ENCODE results near the gene NUDC. TPM values are rescaled to one million over a fixed set of nuclear protein-coding genes. Genes with fewer than 3 reads are reported as not detected.
"Not testable (repeated sequence)": the region's sequence is repeated elsewhere in the genome, so short reads cannot be mapped to it uniquely, and the experiment has no call there.

Gene NUDC
- 10 to 100 TPM; 43.3 to 69.6 (median 51.7) TPM for polyA plus RNA-seq (ENCODE audit: insufficient read length in 10 of 10)
- long read RNA-seq, donor 1, transcript NUDC-201 (9 exons, 1,800 nt) = major isoform, 23 of 29 reads
- long read RNA-seq, donor 1, partial matches to known transcripts = 5 of 29 reads
- long read RNA-seq, donor 1, other reads (novel, unspliced or antisense) = 0 of 29 reads
- long read RNA-seq, donor 2, transcript NUDC-201 (9 exons, 1,800 nt) = major isoform, 16 of 21 reads
- long read RNA-seq, donor 2, partial matches to known transcripts = 5 of 21 reads
- long read RNA-seq, donor 2, other reads (novel, unspliced or antisense) = 0 of 21 reads
- long read RNA-seq, donor 3 = 0 reads
- long read RNA-seq, donor 4, transcript NUDC-201 (9 exons, 1,800 nt) = major isoform, 25 of 33 reads
- long read RNA-seq, donor 4, partial matches to known transcripts = 8 of 33 reads
- long read RNA-seq, donor 4, other reads (novel, unspliced or antisense) = 0 of 33 reads
- long read RNA-seq, donor 5, transcript NUDC-201 (9 exons, 1,800 nt) = major isoform, 34 of 52 reads
- long read RNA-seq, donor 5, partial matches to known transcripts = 17 of 52 reads
- long read RNA-seq, donor 5, other reads (novel, unspliced or antisense) = 0 of 52 reads
- long read RNA-seq, donor 6, transcript NUDC-201 (9 exons, 1,800 nt) = major isoform, 35 of 58 reads
- long read RNA-seq, donor 6, partial matches to known transcripts = 21 of 58 reads
- long read RNA-seq, donor 6, other reads (novel, unspliced or antisense) = 0 of 58 reads
- long read RNA-seq, donor 7, transcript NUDC-201 (9 exons, 1,800 nt) = major isoform, 14 of 27 reads
- long read RNA-seq, donor 7, partial matches to known transcripts = 13 of 27 reads
- long read RNA-seq, donor 7, other reads (novel, unspliced or antisense) = 0 of 27 reads
- long read RNA-seq, donor 8, transcript NUDC-201 (9 exons, 1,800 nt) = major isoform, 20 of 32 reads
- long read RNA-seq, donor 8, partial matches to known transcripts = 9 of 32 reads
- long read RNA-seq, donor 8, other reads (novel, unspliced or antisense) = 0 of 32 reads
- long read RNA-seq, donor 9, partial matches to known transcripts = 0 of 3 reads
- long read RNA-seq, donor 9, other reads (novel, unspliced or antisense) = 0 of 3 reads

- DNase-seq = peak; percentile 97 to 99 (median 97)
These were observed at the start of gene NUDC for GRCh38 chr1:26921540-26922430. TSS of gene NUDC (plus strand) at chr1:26921743. CDS start at chr1:26921849, 106 bp downstream.

- not testable (repeated sequence) for DNase-seq
These were observed 48.4 kb upstream of the NUDC start for GRCh38 chr1:26873097-26873496.

GRCh38 chr1:26874896-26875295, 46.6 kb upstream of the NUDC start:
- DNase-seq = no peak

DNA sequence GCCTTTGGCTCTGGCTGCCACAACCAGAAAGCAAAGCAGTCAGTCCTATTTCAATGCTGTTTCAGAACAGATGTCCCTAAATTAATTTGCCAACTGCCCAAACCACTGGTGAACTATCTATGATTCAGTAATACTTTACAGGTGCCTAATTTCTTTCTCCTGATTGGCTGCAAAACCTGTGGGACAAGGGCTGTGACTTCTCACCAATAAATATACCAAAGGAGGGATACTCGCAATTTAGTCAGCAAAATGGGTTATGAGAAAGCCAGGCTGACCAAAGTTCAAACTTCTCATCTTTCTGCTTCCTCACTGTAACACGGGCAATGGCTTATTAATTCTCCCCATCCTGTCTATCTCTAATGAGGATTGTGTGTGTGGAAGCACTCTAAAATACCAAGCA, 44.2 kb upstream of the NUDC start:
- DNase-seq = no peak

DNA sequence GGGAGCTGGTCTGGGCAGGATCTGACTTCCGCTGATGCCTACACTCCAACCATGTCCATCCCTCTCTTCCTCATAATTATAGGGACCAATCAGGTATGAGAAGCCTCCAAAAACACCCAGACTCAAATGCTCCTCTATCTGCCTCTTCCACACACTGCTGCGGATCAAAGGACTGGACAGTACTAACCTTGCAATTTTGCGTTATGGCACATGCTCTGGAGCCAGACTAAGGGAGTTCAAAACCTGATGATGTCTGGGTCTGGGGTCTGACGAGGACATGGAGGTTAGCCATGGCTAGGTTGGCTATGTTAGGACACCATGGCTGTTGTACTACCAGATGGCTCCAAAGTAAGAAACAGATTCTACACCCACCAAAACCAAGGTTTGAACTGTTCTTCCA, 41.8 kb upstream of the NUDC start:
- DNase-seq = no peak

DNA sequence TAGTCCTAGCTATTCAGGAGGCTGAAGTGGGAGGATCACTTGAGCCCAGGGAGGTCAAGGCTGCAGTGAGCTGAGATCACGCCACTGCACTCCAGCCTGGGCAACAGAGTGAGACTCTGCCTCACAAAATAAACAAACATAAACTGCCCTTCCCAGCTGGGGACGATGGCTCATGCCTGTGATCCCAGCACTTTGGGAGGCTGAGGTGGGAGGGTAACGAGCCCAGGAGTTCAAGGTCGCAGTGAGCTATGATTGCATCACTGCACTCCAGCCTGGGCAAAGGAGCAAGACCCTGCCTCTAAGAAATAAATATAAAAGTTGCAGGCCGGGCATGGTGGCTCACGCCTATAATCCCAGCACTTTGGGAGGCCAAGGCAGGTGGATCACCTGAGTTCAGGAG, 39.9 kb upstream of the NUDC start:
- DNase-seq = not testable (repeated sequence)

- no peak for DNase-seq
These were observed 38.7 kb upstream of the NUDC start for GRCh38 chr1:26882696-26883463.

DNA sequence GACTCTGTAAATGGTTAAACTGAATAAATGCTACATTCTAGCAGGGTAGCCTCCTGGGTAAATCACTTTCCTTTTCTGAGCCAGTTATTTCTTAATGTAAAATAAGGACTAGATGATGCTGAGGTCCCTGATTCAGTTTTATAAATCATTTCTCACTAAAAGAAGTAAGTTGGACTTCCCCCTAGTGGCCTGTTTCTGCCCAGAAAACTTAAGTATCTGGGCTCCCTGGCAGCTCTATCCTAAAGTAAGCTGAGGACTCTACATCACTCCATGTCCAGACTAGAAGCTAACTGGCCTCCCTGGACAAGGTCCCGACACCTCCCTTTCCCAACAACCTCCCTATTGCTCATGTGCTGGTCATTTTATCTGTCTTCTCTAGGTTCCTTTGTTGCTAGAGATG, 34.4 kb upstream of the NUDC start:
- peak in 2 of 3 donors; percentile 10 to 33 for DNase-seq

DNA sequence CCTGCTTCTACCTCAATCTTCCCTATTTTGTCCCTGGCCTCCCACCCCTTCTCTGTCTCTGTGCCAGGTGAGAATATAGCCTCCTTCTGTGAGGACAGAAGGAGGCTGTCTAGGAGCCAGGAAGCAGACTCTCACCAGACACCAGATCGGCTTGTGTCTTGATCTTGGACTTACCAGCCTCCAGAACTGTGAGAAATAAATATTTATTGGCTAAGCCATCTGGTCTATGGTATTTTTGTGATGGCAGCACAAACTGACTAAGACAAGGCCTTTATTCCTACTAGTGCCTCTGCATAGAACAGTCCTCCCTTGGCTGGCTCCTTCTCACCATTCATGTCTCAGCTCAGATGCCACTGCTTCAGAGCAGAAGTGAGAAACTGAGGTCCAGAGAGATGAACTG, 33.3 kb upstream of the NUDC start:
- DNase-seq = no peak

GRCh38 chr1:26889551-26890466, 31.7 kb upstream of the NUDC start, which contains the start of gene GPN2:
TSS of gene GPN2 (minus strand) at chr1:26890283. CDS start at chr1:26890096, 187 bp downstream.
- peak; percentile 73 to 95 (median 90) for DNase-seq

DNA sequence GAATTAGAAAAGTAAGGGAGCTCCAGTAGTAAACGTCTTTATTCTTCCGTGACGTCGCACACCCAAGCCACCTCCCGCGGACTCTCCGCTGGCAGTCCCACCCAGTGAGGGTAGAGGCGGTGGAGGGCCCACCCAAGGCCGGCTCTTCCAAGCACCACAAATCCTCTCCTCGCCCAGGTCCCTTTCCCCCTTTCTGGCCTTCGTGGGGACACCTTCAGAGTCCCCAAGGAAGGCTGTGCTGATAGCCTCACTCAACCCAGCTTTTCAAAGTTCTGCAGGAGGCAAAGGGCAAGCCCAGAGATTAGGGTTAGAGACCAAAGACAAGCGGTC, 31.1 kb upstream of the NUDC start:
- DNase-seq = no peak

DNA sequence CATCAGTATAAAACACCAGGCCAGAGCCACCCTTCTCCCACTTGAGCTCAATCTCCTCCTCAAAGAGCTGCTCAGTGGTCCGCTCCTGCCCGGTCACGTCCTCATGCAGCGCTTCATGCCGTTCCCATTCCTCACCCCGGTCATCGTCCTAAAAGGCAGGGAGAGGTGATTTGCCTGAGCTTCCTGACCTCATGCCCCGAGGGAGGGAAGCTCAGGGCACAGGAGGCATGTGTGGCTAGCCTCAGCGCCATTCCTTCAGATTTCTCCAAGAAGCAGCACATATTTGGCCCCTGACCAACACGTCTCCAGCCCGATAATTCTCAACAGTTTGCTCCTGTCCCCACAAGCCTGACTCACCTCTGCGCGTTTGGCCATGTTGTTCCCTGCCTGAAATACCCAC, 27.3 kb upstream of the NUDC start:
- no peak for DNase-seq

GRCh38 chr1:26897351-26897750, 24.2 kb upstream of the NUDC start:
- DNase-seq = no peak

- peak; percentile 93 to 96 (median 94) for DNase-seq
These were observed 21.3 kb upstream of the NUDC start, which contains the start of gene GPATCH3 for GRCh38 chr1:26900001-26900814. TSS of gene GPATCH3 (minus strand) at chr1:26900467. CDS start at chr1:26900442, 25 bp downstream.

- DNase-seq = no peak
These were observed 20.6 kb upstream of the NUDC start for GRCh38 chr1:26900815-26901511.

DNA sequence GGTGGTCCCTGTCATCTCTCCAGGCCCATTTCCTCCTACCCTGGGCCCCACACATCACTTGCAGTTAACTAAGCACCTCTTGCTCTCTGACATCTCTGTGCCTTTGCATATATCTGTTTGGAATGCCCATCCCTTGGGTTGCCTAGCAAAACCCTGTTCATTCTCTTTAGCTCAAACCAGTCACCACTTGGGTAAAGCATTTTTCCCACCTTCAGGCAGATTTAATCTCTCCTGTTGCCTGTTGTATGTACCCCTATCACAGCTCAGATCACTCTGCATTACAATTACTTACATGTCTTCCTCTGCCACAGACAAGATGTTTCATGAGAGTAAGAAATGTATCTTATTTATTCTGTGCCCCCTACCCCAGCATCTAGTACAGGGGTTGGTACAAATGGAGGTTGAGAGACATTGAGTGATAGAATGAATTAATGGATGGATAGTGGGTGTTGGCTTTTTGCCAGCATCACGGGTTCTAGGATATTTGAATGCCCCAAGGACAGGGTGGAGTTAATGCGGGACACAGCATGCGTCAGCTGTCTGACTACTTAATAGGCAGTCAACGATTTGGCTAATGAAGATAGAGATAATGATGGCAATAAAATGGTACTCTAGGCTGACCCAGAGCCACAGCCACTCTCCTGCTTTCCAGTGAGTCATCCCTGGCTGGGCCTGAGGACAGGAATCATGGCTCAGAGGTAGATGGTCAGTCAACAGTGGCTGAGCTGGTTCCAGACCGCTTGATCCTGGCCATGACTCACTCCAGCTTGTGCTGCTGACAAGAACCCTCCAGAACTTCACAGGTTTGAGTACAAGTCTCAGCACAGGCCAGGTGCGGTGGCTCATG, 14.2 kb upstream of the NUDC start:
- DNase-seq = no peak

DNA sequence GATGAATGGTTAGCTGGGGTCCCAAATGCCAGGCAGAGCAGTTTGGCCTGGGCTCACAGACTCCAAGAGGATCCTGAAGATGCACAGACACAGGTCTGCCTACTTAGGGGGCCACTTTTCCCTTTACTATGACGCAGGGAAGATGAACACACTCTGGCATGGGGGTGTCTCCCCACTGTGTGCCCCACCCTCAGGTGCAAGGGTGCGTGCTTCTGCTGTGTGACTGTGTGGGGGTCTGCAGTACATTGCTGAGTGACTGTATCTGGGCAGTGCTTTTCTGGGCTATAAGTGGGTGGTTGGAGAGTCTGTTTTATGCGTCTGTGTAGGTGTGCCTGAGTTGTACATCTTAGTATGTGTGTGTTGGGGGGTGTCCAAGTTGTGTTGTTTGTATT, 11.6 kb upstream of the NUDC start:
- no peak for DNase-seq

Measured in muscle of back (tissue), 13 donors.